HepG2 (cell line): ENCODE results near the gene AGPAT2. TPM values are rescaled to one million over a fixed set of nuclear protein-coding genes. Genes with fewer than 3 reads are reported as not detected.

Experiments used
- ATAC-seq: fragments of 200-7000 bp; cut with Tn5 transposase; 3 replicates; pipeline ENCODE4 v1.9.1; 2020; ENCODE audit warnings: mild to moderate bottlenecking, moderate library complexity
- BruUV-seq: library from RNA; stranded (reverse); fragments of 400-500 nt; replicated peaks from 2 replicates; lab custom pipeline; 2021; lab: Mats Ljungman, UMichigan
- CTCF ChIA-PET: fragments of 300-600 bp; formaldehyde crosslinking; extraction: SDS; loops from one replicate; lab custom pipeline; 2021; ENCODE audit warnings: low total read pairs, inconsistent platforms, low intra/inter-chr PET ratio; lab: Yijun Ruan, JAX
- POLR2A ChIA-PET: fragments of 350-600 bp; sonication (Branson Sonifier 250); formaldehyde crosslinking; loops from one replicate; lab custom pipeline; 2020; ENCODE audit warnings: antibody characterized with exemption, inconsistent platforms; lab: Yijun Ruan, JAX
- DNase-seq: peaks from one replicate; pipeline ENCODE4 v3.0.0-alpha.2; 2015; ENCODE audit warnings: low spot score
- FAIRE-seq: peaks from 3 replicates; lab custom pipeline; 2011; peaks lifted over from hg19 to GRCh38; lab: Jason Lieb, UNC
- H2AFZ ChIP-seq: one replicate; pipeline ENCODE4 v1.6.1; 2011; ENCODE audit warnings: low read length, inconsistent platforms
- H3K27ac ChIP-seq: fragments of 300-600 bp; 3 replicates; pipeline ENCODE4 v1.8.0; 2011; ENCODE audit warnings: mixed run types, mild to moderate bottlenecking, mixed read lengths, low read length, inconsistent platforms; ENCODE audit not compliant: insufficient read depth; ENCODE audit errors: extremely low read length
- H3K27me3 ChIP-seq, 2 experiments: fragments of 200-600 bp in 1 of 2; 2 replicates in 1 of 2; 3 replicates in 1 of 2; pipeline versions ENCODE4 v1.6.0 to v1.8.0; 2011; ENCODE audit warnings: low read length in 2 of 2, mild to moderate bottlenecking in 2 of 2, moderate library complexity in 2 of 2, inconsistent platforms in 1 of 2; ENCODE audit not compliant: insufficient read depth in 2 of 2, control insufficient read depth in 1 of 2
- H3K36me3 ChIP-seq, 2 experiments: fragments of 200-600 bp in 1 of 2; replicated peaks in 1 of 2; 2 replicates in 1 of 2; 3 replicates in 1 of 2; pipeline versions ENCODE4 v1.5.1 to v1.8.0; 2011; ENCODE audit warnings: low read length in 2 of 2, inconsistent platforms in 1 of 2; ENCODE audit not compliant: insufficient read depth in 2 of 2, control insufficient read depth in 1 of 2
- H3K4me1 ChIP-seq: 2 replicates; pipeline ENCODE4 v1.5.1; 2012; ENCODE audit warnings: low read length, inconsistent platforms; ENCODE audit not compliant: insufficient read depth
- H3K4me2 ChIP-seq: 2 replicates; pipeline ENCODE4 v1.6.0; 2011; ENCODE audit warnings: low read depth, low read length, inconsistent platforms
- H3K4me3 ChIP-seq, 3 experiments: fragments of 200-600 bp in 1 of 3; sonication (generic), shearing (Covaris generic) in 1 of 3; replicated peaks in 1 of 3; 2 replicates each; pipeline ENCODE4 v1.5.1; 2011 to 2016; ENCODE audit warnings: low read length in 3 of 3, inconsistent platforms in 2 of 3, low read depth in 2 of 3, mild to moderate bottlenecking in 2 of 3, control low read depth in 1 of 3, mixed read lengths in 1 of 3; ENCODE audit not compliant: insufficient read depth in 1 of 3
- H3K79me2 ChIP-seq: one replicate; pipeline ENCODE4 v1.6.1; 2011; ENCODE audit warnings: low read length, inconsistent platforms; ENCODE audit not compliant: insufficient read depth
- H3K9ac ChIP-seq: 2 replicates; pipeline ENCODE4 v1.6.0; 2011; ENCODE audit warnings: mild to moderate bottlenecking, low read depth, low read length, inconsistent platforms; ENCODE audit not compliant: insufficient read depth
- H3K9me3 ChIP-seq: 2 replicates; pipeline ENCODE4 v1.5.1; 2012; ENCODE audit warnings: mild to moderate bottlenecking, low read length
- H4K20me1 ChIP-seq: 2 replicates; pipeline ENCODE4 v1.6.0; 2011; ENCODE audit warnings: inconsistent platforms, mild to moderate bottlenecking, low read length, moderate library complexity; ENCODE audit not compliant: insufficient read depth
- ARID4A ChIP-seq: sonication (generic); formaldehyde crosslinking; IDR thresholded peaks from 2 replicates; pipeline ENCODE4 v1.5.0; 2020; ENCODE audit warnings: mild to moderate bottlenecking, missing genetic modification reagents, borderline replicate concordance
- WGBS: methylation state at CpG from one replicate; pipeline ENCODE4 v1.1.6; 2017; ENCODE audit warnings: low lambda C conversion rate; 5-methylcytosine and 5-hydroxymethylcytosine counted together
- in situ Hi-C: cut with HindIII; loops from 2 replicates; pipeline ENCODE4 v1.10.0; 2017; ENCODE audit warnings: low pct_unique_long_range_greater_than_20kb; ENCODE audit not compliant: extremely low pct_ligation_motif_present
- intact Hi-C: fragments of 100-400 bp; cut with micrococcal nuclease; formaldehyde crosslinking; loops from one replicate; pipeline ENCODE4 v1.10.0; 2022; ENCODE audit not compliant: unreplicated experiment
- polyA plus RNA-seq, 8 experiments: library from polyadenylated mRNA; depleted of rRNA in 3 of 8; stranded (reverse) in 7 of 8; unstranded in 1 of 8; fragments of >200 nt; fragmentation: Illumina TruSeq in 4 of 8; extraction: Trizol in 4 of 8; gene quantifications; 2 replicates each; pipeline versions ENCODE4 v1.2.1 to v1.2.3, GENCODE V29; 2011 to 2016; ENCODE audit warnings: low read depth in 4 of 8, missing spikeins in 1 of 8, mixed read lengths in 1 of 8; ENCODE audit not compliant: insufficient read depth in 1 of 8
- total RNA-seq, 5 experiments: library from RNA; depleted of rRNA; stranded (reverse); fragments of >200 nt; fragmentation: Illumina TruSeq; extraction: Trizol; gene quantifications; 2 replicates each; pipeline ENCODE4 v1.2.3, GENCODE V29; 2016; ENCODE audit warnings: low read depth in 1 of 5
- TF ChIP-seq, protein P1 (sequence below): sonication (generic); formaldehyde crosslinking; IDR thresholded peaks from 2 replicates; pipeline ENCODE4 v1.5.1; 2020; ENCODE audit warnings: mild to moderate bottlenecking, missing genetic modification reagents, borderline replicate concordance

Gene AGPAT2
- total and polyA plus RNA-seq, 2 of the 13 experiments (the other 11 are each of a cell fraction or from before 2014, with no cell fraction given): 3.9 to 25.8 TPM

- H3K36me3 ChIP-seq: no peaks in the 10 kb centered on the region
- TF ChIP-seq ARID4A (CRISPR knock-in tag): 0 out of 2 replicates have a peak, but pooled peaks have one; percentile 9
- TF ChIP-seq, protein P1, sequence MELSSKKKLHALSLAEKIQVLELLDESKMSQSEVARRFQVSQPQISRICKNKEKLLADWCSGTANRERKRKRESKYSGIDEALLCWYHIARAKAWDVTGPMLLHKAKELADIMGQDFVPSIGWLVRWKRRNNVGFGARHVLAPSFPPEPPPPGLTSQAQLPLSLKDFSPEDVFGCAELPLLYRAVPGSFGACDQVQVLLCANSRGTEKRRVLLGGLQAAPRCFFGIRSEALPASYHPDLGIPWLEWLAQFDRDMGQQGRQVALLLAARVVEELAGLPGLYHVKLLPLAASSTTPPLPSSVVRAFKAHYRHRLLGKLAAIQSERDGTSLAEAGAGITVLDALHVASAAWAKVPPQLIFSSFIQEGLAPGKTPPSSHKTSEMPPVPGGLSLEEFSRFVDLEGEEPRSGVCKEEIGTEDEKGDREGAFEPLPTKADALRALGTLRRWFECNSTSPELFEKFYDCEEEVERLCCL: no peak
- TF ChIP-seq, all 625 proteins: peak for 1
- no peaks in the 10 kb centered on the region for H4K20me1 ChIP-seq
- H2AFZ ChIP-seq: no peak overlapping the region
- no peak overlapping the region for H3K27ac ChIP-seq
- intact Hi-C loops (loop anchor here (5.0 kb wide), 1 partner anchor 45 kb away; no protein-coding TSS in a partner anchor), in situ Hi-C loops (no loop called here)
- no peaks in the 10 kb centered on the region for H3K9me3 ChIP-seq
- ChIA-PET POLR2A (no interaction called here), CTCF (no interaction called here)
- WGBS: 49% methylated on average over 9 of the region's 46 CpGs
- peak overlapping the region in 1 of 3 experiments; percentile 34; a peak in 1 of 6 replicates for H3K4me3 ChIP-seq
- DNase-seq: no peak
- H3K4me1 ChIP-seq: peaks cover 66% of the 10 kb centered on the region
- no peak overlapping the region for H3K9ac ChIP-seq
- no TSS peak for BruUV-seq
- peak overlapping the region; percentile 62; the same call in 1 of the 2 replicates for H3K4me2 ChIP-seq
- H3K27me3 ChIP-seq: peaks cover 21 to 69% of the 10 kb centered on the region in 2 experiments
- FAIRE-seq: no peak
- no peaks in the 10 kb centered on the region for H3K79me2 ChIP-seq
- no peak for ATAC-seq
These were observed 5.2 kb upstream of the AGPAT2 start for GRCh38 chr9:136692185-136693134.
